Fibroblast of mammary gland (primary cell): ENCODE results near the gene ARHGAP6.
"Not testable (repeated sequence)": the region's sequence is repeated elsewhere in the genome, so short reads cannot be mapped to it uniquely, and the experiment has no call there.

ENCODE experiments used
- DNase-seq: peaks from one replicate; pipeline ENCODE4 v3.0.0-alpha.2; 2010; ENCODE audit warnings: low read depth
- H3K4me3 ChIP-seq: 2 replicates; pipeline ENCODE4 v1.5.1; 2011; ENCODE audit warnings: low read depth, mild to moderate bottlenecking, low read length, moderate library complexity; ENCODE audit not compliant: control insufficient read depth
- TF ChIP-seq, protein P1 (sequence below): conservative IDR thresholded peaks from 2 replicates; pipeline ENCODE4 v1.5.1; 2011; ENCODE audit warnings: low read depth, low read length, inconsistent platforms; ENCODE audit not compliant: control insufficient read depth, insufficient read depth

Gene ARHGAP6

DNA sequence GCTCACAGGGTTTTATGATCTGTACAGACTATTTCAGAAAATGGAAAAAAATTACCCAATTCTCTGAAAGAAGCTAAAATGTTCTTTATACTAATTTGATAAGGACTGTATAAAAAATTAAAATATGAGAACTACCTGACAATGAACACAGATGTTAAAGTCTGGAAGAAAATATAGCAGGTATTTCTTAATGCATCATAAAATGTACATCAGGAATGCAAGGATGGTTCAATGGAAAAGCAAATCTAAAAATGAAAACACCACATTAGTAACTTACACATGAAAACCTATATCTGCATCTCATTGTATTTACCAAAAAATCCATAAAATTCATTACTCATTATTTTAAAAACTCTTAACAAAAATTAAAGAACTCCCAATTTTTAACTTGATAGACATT lies 39.4 kb downstream of the ARHGAP6 start:
- no peak overlapping the region for H3K4me3 ChIP-seq
- DNase-seq, result no peak
- TF ChIP-seq, protein P1, sequence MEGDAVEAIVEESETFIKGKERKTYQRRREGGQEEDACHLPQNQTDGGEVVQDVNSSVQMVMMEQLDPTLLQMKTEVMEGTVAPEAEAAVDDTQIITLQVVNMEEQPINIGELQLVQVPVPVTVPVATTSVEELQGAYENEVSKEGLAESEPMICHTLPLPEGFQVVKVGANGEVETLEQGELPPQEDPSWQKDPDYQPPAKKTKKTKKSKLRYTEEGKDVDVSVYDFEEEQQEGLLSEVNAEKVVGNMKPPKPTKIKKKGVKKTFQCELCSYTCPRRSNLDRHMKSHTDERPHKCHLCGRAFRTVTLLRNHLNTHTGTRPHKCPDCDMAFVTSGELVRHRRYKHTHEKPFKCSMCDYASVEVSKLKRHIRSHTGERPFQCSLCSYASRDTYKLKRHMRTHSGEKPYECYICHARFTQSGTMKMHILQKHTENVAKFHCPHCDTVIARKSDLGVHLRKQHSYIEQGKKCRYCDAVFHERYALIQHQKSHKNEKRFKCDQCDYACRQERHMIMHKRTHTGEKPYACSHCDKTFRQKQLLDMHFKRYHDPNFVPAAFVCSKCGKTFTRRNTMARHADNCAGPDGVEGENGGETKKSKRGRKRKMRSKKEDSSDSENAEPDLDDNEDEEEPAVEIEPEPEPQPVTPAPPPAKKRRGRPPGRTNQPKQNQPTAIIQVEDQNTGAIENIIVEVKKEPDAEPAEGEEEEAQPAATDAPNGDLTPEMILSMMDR, result no peak

DNA sequence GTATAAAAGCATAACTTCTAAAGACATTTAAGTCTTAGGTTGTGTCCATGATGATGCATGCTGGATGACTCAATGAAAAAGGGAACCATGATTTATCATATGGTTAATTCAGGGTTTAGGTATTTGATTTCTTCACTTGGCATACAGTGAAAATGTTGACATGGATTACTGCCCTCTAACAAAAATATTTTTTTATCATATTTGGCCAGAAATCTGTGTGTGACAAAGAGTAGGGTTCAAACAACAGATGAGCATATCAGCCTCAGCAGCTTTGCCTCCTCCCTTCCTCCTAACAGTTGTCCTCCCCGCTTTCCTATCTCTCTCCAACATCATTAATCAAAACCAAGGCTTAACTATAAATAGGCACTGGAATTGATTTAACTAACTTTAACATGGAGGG lies 46.3 kb downstream of the ARHGAP6 start:
- TF ChIP-seq, protein P1, result no peak
- DNase-seq, result peak; percentile 84
- no peak overlapping the region for H3K4me3 ChIP-seq

DNA sequence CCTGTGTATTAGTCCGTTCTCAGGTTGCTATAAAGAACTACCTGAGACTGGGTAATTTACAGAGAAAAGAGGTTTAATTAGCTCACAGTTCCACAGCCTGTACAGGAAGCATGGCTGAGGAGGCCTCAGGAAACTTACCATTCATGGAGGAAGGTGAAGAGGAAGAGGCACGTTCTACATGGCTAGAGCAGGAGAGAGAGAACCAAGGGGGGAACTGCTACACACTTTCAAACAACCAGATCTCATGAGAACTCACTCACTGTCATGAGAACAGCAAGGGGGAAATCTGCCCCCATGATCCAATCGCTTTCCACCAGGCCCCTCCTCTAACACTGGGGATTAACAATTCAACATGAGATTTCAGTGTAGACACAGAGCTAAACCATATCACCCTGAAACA lies 51.5 kb downstream of the ARHGAP6 start:
- not testable (repeated sequence) for H3K4me3 ChIP-seq, DNase-seq

DNA sequence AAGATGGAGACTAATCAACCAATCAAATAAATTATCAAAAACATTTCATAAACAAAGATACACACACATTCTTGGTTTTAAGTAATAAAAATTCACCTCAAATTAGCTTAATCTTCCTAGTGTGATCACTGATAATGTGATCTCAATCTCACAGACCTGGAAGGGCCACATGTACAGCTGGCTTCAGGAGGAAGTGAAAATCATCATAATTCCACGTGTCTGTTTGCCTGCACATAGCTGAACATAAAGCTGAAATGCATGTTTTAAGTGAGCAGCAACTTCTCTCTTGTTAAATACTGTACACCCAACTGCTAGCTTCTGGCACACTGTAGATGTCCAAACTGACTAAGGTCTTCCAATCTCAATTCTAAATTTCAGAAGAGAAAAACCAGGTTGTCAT lies 53.8 kb downstream of the ARHGAP6 start:
- no peak for DNase-seq
- H3K4me3 ChIP-seq, result no peak overlapping the region
- TF ChIP-seq, protein P1, result no peak

DNA sequence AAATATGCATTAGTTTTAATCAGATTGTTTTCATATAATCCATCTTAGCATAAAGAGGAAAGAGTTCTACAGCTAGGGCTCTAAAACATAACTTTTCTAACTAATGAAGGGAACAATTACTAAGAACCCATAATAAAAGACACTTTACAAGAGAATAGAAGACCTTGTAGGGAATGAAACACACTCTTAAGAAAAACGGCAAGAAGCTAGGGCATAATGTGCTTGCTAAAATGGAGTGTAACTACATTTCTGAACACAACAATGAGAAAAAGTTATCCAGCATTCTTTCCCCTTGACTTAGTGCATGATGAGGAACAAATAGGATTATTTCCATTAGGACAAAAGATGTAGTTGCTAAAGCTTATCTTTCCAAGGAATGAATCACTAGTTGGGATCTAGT lies 54.6 kb downstream of the ARHGAP6 start:
- no peak overlapping the region for H3K4me3 ChIP-seq
- no peak for DNase-seq
- TF ChIP-seq, protein P1, result no peak

DNA sequence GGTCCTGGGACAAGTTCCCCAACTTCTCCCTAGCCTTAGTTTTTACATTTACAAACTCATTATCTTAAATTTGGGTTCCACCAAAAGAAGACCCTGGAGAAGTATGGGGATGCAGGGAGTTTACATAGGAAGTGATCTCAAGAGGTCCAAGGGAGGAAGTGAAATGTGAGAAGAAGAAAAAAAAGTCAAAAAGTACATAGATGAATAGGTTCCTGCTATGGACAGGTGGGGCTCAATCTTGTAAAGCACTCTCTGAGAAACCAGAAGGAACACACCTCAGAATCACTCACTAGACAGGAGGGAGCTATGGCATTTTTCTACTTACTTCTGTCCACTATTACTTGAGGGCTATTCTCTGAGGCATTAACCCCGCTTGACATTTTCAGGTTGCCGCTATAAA lies 56.6 kb downstream of the ARHGAP6 start:
- DNase-seq, result no peak
- TF ChIP-seq, protein P1, result no peak
- H3K4me3 ChIP-seq, result no peak overlapping the region

DNA sequence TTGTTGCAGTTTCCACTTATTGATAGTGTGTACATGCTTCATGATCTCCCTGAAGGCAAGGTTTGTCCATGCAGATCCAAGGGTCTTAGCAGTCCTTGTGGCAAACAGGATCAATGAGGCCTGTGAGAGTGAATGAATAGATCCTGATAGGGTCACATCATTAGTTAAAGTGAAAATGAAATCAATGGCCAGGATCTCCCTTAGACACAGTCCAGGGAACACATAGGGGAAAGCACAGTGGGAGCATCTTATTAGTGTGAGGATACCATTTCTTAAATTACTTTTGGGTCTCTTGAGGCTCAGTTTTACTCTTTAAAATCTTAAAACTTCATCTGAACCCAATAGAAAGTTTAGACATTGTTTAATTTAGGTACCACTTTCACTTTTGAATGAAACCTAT lies 59.3 kb downstream of the ARHGAP6 start:
- no peak overlapping the region for H3K4me3 ChIP-seq
- DNase-seq, result no peak
- TF ChIP-seq, protein P1, result no peak
